Astrocyte (in vitro differentiated cells and primary cell): ENCODE results near the gene ARIH2.

Experiments
- EZH2 ChIP-seq: IDR thresholded peaks from 2 replicates; pipeline ENCODE4 v1.6.1; 2012; ENCODE audit warnings: mild to moderate bottlenecking, low read length, inconsistent platforms; ENCODE audit not compliant: insufficient read depth
- TF ChIP-seq, protein P1 (sequence below): IDR thresholded peaks from 2 replicates; pipeline ENCODE4 v1.5.1; 2011; ENCODE audit warnings: low read depth, mild to moderate bottlenecking, inconsistent platforms, low read length, moderate library complexity; ENCODE audit not compliant: insufficient read depth

DNA sequence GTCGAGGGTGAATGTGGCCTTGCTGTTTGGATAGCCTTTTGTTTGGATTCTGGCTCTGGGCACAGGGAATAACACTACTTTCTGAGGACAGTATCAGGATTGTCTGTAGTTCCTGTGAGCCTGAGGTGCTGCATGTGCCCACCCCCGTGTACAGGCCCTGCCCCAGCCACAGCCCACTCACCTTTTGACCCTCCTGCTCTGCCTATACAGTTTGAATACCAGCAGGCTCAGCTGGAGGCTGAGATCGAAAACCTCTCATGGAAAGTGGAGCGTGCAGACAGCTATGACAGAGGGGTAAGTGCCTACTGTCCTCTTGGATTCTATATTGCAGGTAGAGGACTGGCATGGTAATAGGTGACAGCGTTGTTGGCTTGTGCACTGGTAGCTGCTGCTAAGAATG, 64.0 kb downstream of the ARIH2 start:
- TF ChIP-seq, protein P1, sequence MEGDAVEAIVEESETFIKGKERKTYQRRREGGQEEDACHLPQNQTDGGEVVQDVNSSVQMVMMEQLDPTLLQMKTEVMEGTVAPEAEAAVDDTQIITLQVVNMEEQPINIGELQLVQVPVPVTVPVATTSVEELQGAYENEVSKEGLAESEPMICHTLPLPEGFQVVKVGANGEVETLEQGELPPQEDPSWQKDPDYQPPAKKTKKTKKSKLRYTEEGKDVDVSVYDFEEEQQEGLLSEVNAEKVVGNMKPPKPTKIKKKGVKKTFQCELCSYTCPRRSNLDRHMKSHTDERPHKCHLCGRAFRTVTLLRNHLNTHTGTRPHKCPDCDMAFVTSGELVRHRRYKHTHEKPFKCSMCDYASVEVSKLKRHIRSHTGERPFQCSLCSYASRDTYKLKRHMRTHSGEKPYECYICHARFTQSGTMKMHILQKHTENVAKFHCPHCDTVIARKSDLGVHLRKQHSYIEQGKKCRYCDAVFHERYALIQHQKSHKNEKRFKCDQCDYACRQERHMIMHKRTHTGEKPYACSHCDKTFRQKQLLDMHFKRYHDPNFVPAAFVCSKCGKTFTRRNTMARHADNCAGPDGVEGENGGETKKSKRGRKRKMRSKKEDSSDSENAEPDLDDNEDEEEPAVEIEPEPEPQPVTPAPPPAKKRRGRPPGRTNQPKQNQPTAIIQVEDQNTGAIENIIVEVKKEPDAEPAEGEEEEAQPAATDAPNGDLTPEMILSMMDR: no peak
- TF ChIP-seq EZH2: no peak
